GM18498 (cell line): Measurements from ENCODE around the gene DENND6B.
"Not testable (repeated sequence)": the region's sequence is repeated elsewhere in the genome, so short reads cannot be mapped to it uniquely, and the experiment has no call there.

Experiments used
- ATAC-seq: cut with Tn5 transposase; IDR thresholded peaks from one replicate; pipeline ENCODE4 v1.9.1; 2021; ENCODE audit warnings: mild to moderate bottlenecking, moderate library complexity; ENCODE audit not compliant: unreplicated experiment

The DENND6B gene

GRCh38 chr22:50274771-50275170 is 52.0 kb downstream of the DENND6B start:
- ATAC-seq, result no peak

- no peak for ATAC-seq
These were observed 52.5 kb downstream of the DENND6B start for GRCh38 chr22:50274311-50274710.

GRCh38 chr22:50273781-50274180 is 53.0 kb downstream of the DENND6B start:
- not testable (repeated sequence) for ATAC-seq

GRCh38 chr22:50273352-50273751 is 53.5 kb downstream of the DENND6B start:
- ATAC-seq, result not testable (repeated sequence)

- no peak for ATAC-seq
These were observed 54.6 kb downstream of the DENND6B start for GRCh38 chr22:50272044-50272802.

GRCh38 chr22:50271519-50271970 is 55.3 kb downstream of the DENND6B start:
- no peak for ATAC-seq

- no peak for ATAC-seq
These were observed 56.0 kb downstream of the DENND6B start for GRCh38 chr22:50270666-50271394.

GRCh38 chr22:50269970-50270665 is 56.7 kb downstream of the DENND6B start, which contains the start of gene MAPK11:
Gene MAPK11, minus strand, starts transcription at chr22:50270380. Its CDS starts 88 bp downstream, at chr22:50270292.
- ATAC-seq, result peak; percentile 47

GRCh38 chr22:50269573-50269969 is 57.2 kb downstream of the DENND6B start:
- peak; percentile 5 for ATAC-seq

- no peak for ATAC-seq
These were observed 58.1 kb downstream of the DENND6B start for GRCh38 chr22:50268655-50269113.

- ATAC-seq, result no peak
These were observed 59.0 kb downstream of the DENND6B start for GRCh38 chr22:50267591-50268390.

- no peak for ATAC-seq
These were observed 59.8 kb downstream of the DENND6B start for GRCh38 chr22:50266994-50267393.

- ATAC-seq, result no peak
These were observed 61.7 kb downstream of the DENND6B start for GRCh38 chr22:50264946-50265669.

- no peak for ATAC-seq
These were observed 62.6 kb downstream of the DENND6B start for GRCh38 chr22:50264104-50264745.

- no peak for ATAC-seq
These were observed 63.7 kb downstream of the DENND6B start for GRCh38 chr22:50262973-50263617.

GRCh38 chr22:50262460-50262911 is 64.3 kb downstream of the DENND6B start:
- ATAC-seq, result no peak

GRCh38 chr22:50261615-50262459 is 65.0 kb downstream of the DENND6B start, which contains the start of gene MAPK12:
Gene MAPK12, minus strand, starts transcription at chr22:50261683. Its CDS starts 174 bp downstream, at chr22:50261509.
- ATAC-seq, result no peak
